OCI-LY7 (cell line): ENCODE results near the gene RPS6KA5. TPM values are rescaled to one million over a fixed set of nuclear protein-coding genes. Genes with fewer than 3 reads are reported as not detected.

Experiments
- BruUV-seq: library from RNA; stranded (reverse); fragments of 400-500 nt; replicated peaks from 2 replicates; lab custom pipeline; 2021; lab: Mats Ljungman, UMichigan
- CTCF ChIA-PET: fragments of 300-600 bp; sonication (Branson Sonifier 250); formaldehyde crosslinking; loops from one replicate; lab custom pipeline; 2022; ENCODE audit warnings: antibody characterized with exemption; ENCODE audit not compliant: unreplicated experiment; lab: Charles Lee
- POLR2A ChIA-PET: fragments of 300-600 bp; sonication (Branson Sonifier 250); formaldehyde crosslinking; loops from one replicate; lab custom pipeline; 2022; ENCODE audit warnings: antibody characterized with exemption; lab: Charles Lee
- DNase-seq: peaks from one replicate; pipeline ENCODE4 v3.0.0-alpha.2; 2015; ENCODE audit warnings: low spot score
- H2AFZ ChIP-seq: fragments of 200-600 bp; sonication (generic), shearing (Covaris generic); 2 replicates; pipeline ENCODE4 v1.6.1; 2014; ENCODE audit warnings: mild to moderate bottlenecking, antibody characterized with exemption, low read length, moderate library complexity
- H3K27ac ChIP-seq: fragments of 200-600 bp; sonication (generic); 2 replicates; pipeline ENCODE4 v1.5.1; 2014; ENCODE audit warnings: mixed run types, low read depth, mild to moderate bottlenecking, moderate library complexity, low read length, inconsistent platforms; ENCODE audit not compliant: poor library complexity, severe bottlenecking
- H3K36me3 ChIP-seq: fragments of 200-600 bp; sonication (generic); 2 replicates; pipeline ENCODE4 v1.6.1; 2014; ENCODE audit warnings: mild to moderate bottlenecking, antibody characterized with exemption, low read length, moderate library complexity, mixed read lengths; ENCODE audit not compliant: insufficient read depth
- H3K4me1 ChIP-seq: fragments of 200-600 bp; sonication (generic); 2 replicates; pipeline ENCODE4 v1.5.1; 2014; ENCODE audit warnings: mild to moderate bottlenecking, low read length; ENCODE audit not compliant: insufficient read depth, poor library complexity, severe bottlenecking
- H3K4me2 ChIP-seq: fragments of 200-600 bp; sonication (generic); 2 replicates; pipeline ENCODE4 v1.6.1; 2014; ENCODE audit warnings: mild to moderate bottlenecking, low read length
- H3K4me3 ChIP-seq: fragments of 200-600 bp; sonication (generic); 2 replicates; pipeline ENCODE4 v1.5.1; 2014; ENCODE audit warnings: mild to moderate bottlenecking, low read depth, low read length; ENCODE audit not compliant: poor library complexity, severe bottlenecking
- H3K79me2 ChIP-seq: fragments of 200-600 bp; sonication (generic); 2 replicates; pipeline ENCODE4 v1.6.1; 2016; ENCODE audit warnings: low read depth, mild to moderate bottlenecking, low read length, moderate library complexity, mixed read lengths; ENCODE audit not compliant: insufficient read depth
- H3K9me2 ChIP-seq: fragments of 200-600 bp; sonication (generic); 2 replicates; pipeline ENCODE4 v1.6.1; 2016; ENCODE audit warnings: mild to moderate bottlenecking, low read length, mixed read lengths; ENCODE audit not compliant: insufficient read depth
- H3K9me3 ChIP-seq: fragments of 200-600 bp; sonication (generic); 2 replicates; pipeline ENCODE4 v1.6.1; 2014; ENCODE audit warnings: mild to moderate bottlenecking, mixed run types, low read length, mixed read lengths
- H4K20me1 ChIP-seq: fragments of 200-600 bp; sonication (generic); 2 replicates; pipeline ENCODE4 v1.6.1; 2014; ENCODE audit warnings: mild to moderate bottlenecking, antibody characterized with exemption, low read length, moderate library complexity, mixed read lengths; ENCODE audit not compliant: insufficient read depth
- EZH2phosphoT487 ChIP-seq: fragments of 200-600 bp; sonication (generic); IDR thresholded peaks from 2 replicates; pipeline ENCODE4 v1.6.1; 2018; ENCODE audit warnings: low read depth, borderline replicate concordance, mild to moderate bottlenecking, mixed run types, antibody characterized with exemption, low read length, moderate library complexity, mixed read lengths
- intact Hi-C: fragments of 100-400 bp; cut with micrococcal nuclease; formaldehyde crosslinking; loops from one replicate; pipeline ENCODE4 v1.10.0; 2022; ENCODE audit not compliant: unreplicated experiment
- total RNA-seq, 2 experiments: library from RNA; depleted of rRNA in 1 of 2; stranded (reverse); fragments of >200 nt in 1 of 2; shearing (Covaris generic) in 1 of 2; gene quantifications; 2 replicates each; pipeline ENCODE4 v1.2.3, GENCODE V29; 2014 to 2022
- TF ChIP-seq, protein P1 (sequence below): fragments of 200-600 bp; sonication (generic); conservative IDR thresholded peaks from 2 replicates; pipeline ENCODE4 v1.5.1; 2014; ENCODE audit warnings: mild to moderate bottlenecking, antibody characterized with exemption, low read length, moderate library complexity, mixed read lengths

Gene RPS6KA5
- total RNA-seq, 2 experiments from 2014 or later: 9.6 to 12.7 TPM

DNA sequence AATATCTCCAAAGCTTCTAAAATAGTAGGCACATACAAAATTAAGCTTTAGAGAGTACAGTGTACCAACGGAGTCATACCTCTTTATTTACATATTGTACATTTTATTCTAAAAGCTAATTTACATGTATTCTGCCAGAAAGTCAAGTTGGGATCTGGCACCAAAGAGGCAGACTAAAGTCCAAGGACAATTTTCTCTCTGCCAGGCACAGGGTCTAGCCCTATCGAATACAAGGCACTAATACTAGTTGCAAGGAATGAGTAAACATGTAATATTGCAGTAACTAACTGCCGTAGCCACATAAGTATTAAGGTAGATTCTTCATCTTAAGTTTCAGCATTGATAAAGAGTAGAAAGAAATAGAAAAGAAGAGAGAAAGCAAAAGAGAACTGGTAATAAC lies 93.9 kb downstream of the RPS6KA5 start:
- TF ChIP-seq, protein P1, sequence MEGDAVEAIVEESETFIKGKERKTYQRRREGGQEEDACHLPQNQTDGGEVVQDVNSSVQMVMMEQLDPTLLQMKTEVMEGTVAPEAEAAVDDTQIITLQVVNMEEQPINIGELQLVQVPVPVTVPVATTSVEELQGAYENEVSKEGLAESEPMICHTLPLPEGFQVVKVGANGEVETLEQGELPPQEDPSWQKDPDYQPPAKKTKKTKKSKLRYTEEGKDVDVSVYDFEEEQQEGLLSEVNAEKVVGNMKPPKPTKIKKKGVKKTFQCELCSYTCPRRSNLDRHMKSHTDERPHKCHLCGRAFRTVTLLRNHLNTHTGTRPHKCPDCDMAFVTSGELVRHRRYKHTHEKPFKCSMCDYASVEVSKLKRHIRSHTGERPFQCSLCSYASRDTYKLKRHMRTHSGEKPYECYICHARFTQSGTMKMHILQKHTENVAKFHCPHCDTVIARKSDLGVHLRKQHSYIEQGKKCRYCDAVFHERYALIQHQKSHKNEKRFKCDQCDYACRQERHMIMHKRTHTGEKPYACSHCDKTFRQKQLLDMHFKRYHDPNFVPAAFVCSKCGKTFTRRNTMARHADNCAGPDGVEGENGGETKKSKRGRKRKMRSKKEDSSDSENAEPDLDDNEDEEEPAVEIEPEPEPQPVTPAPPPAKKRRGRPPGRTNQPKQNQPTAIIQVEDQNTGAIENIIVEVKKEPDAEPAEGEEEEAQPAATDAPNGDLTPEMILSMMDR: no peak
- TF ChIP-seq EZH2phosphoT487: no peak
- BruUV-seq: no TSS peak
- Histone ChIP-seq H3K4me2 (no peak overlapping the region), H3K9me3 (no peaks in the 10 kb centered on the region), H3K27ac (no peak overlapping the region), H3K9me2 (no peaks in the 10 kb centered on the region), H3K4me1 (no peaks in the 10 kb centered on the region), H3K36me3 (no peaks in the 10 kb centered on the region), H3K79me2 (no peaks in the 10 kb centered on the region), H2AFZ (no peak overlapping the region), H4K20me1 (no peaks in the 10 kb centered on the region), H3K4me3 (no peak overlapping the region)
- DNase-seq: no peak
- intact Hi-C loops: no loop called here
- CTCF ChIA-PET: no interaction called here
- POLR2A ChIA-PET: interaction anchor here (0.7 to 0.8 kb wide), 2 partner anchors 73 to 228 kb away, joined by 3 read pairs; no protein-coding TSS in a partner anchor

DNA sequence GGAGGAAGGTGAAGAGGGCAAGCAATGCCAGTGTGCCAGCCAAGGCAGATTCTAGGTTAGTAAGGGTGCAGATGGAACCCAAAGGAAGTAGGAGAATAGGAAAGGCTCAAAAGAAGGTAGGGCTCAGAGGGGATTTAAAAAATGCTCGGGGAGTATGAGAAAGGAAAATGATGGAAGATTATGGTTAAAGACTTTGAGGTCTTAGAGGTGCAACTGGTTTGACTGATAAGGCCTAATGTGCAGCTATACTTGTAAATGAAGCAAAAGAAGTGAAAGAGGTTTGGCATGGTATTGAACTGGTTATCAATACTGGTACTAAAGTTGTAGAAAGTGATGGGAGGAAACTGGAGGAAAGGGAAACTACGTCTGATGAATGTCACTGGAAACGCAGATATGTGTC lies 94.7 kb downstream of the RPS6KA5 start:
- CTCF ChIA-PET: no interaction called here
- intact Hi-C loops: no loop called here

DNA sequence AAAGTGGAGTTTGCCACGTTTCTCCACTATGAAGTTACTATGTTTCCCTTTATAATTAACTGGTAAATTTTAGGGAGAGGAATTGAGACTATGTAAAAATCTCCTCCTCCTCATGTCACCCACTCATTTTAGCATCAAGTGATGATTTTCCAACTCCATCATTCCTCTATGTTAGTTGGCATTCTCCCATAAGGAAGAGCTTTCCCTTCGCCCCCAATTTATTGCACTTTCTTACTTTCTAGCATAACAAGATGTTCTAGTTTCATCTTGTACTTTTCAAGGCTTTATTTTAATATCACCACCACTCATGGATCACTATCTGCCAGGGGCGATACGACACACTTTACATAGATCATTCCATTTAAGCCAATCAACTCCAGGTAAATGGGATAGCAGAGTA lies 97.1 kb downstream of the RPS6KA5 start:
- TF ChIP-seq, protein P1: no peak
- no peak for TF ChIP-seq EZH2phosphoT487
- Histone ChIP-seq H3K4me3 (no peak overlapping the region), H3K9me2 (no peaks in the 10 kb centered on the region), H3K4me2 (no peak overlapping the region), H2AFZ (no peak overlapping the region), H3K27ac (no peak overlapping the region), H3K36me3 (no peaks in the 10 kb centered on the region), H4K20me1 (no peaks in the 10 kb centered on the region), H3K79me2 (no peaks in the 10 kb centered on the region), H3K4me1 (no peaks in the 10 kb centered on the region), H3K9me3 (no peaks in the 10 kb centered on the region)
- intact Hi-C loops: no loop called here
- CTCF ChIA-PET: no interaction called here
- BruUV-seq: no TSS peak
- POLR2A ChIA-PET: no interaction called here
- no peak for DNase-seq

More for the DNA sequence above, 94.7 kb downstream of the RPS6KA5 start:
- no TSS peak for BruUV-seq
- no peaks in the 10 kb centered on the region for H3K9me2 ChIP-seq
- no peaks in the 10 kb centered on the region for H3K4me1 ChIP-seq
- H3K9me3 ChIP-seq: no peaks in the 10 kb centered on the region
- H3K79me2 ChIP-seq: no peaks in the 10 kb centered on the region
- no peak overlapping the region for H3K4me2 ChIP-seq
- no peak overlapping the region for H2AFZ ChIP-seq
- TF ChIP-seq, protein P1: no peak
- TF ChIP-seq EZH2phosphoT487: no peak
- H3K36me3 ChIP-seq: no peaks in the 10 kb centered on the region
- DNase-seq: no peak
- no peaks in the 10 kb centered on the region for H4K20me1 ChIP-seq
- POLR2A ChIA-PET: interaction anchor here (0.8 kb wide), 1 partner anchor 229 kb away, joined by 3 read pairs; no protein-coding TSS in a partner anchor
- no peak overlapping the region for H3K27ac ChIP-seq
- H3K4me3 ChIP-seq: no peak overlapping the region
